GM12801 (cell line): ENCODE measurements around the gene TEX14.

Experiments
- TF ChIP-seq, protein P1 (sequence below): IDR thresholded peaks from one replicate; pipeline ENCODE4 v1.5.1; 2011; ENCODE audit warnings: control low read depth; ENCODE audit not compliant: insufficient read length; ENCODE audit errors: extremely low read depth

The TEX14 gene

DNA sequence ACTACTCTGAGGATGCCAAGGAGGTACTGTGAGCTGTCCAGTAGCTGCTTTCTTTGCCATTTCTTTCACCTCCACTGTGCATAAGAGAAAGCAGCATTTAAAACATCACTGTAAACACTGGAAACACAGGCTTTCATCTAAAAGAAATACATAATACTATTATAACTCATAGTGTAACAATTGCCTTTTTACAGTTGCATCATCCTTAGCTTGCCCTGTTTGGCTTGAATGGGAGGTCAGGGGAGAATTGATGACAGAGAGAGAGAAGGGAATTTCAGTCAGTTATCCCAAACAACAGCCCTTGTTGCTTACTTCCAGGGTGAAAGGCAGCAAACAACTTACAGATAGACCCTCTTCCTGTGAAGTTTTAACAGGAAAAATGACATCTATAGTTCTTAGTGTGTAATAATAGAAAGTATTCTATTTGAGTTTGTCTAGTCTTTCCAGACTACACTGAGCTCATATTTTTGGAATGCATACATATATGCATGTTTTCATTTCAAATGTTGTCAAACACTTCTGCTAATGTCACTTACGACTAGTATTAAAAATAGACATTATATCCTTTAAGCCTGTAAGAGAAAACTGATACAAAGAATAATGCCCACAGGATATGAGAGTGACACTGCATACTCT lies 105.7 kb downstream of the TEX14 start:
- TF ChIP-seq, protein P1, sequence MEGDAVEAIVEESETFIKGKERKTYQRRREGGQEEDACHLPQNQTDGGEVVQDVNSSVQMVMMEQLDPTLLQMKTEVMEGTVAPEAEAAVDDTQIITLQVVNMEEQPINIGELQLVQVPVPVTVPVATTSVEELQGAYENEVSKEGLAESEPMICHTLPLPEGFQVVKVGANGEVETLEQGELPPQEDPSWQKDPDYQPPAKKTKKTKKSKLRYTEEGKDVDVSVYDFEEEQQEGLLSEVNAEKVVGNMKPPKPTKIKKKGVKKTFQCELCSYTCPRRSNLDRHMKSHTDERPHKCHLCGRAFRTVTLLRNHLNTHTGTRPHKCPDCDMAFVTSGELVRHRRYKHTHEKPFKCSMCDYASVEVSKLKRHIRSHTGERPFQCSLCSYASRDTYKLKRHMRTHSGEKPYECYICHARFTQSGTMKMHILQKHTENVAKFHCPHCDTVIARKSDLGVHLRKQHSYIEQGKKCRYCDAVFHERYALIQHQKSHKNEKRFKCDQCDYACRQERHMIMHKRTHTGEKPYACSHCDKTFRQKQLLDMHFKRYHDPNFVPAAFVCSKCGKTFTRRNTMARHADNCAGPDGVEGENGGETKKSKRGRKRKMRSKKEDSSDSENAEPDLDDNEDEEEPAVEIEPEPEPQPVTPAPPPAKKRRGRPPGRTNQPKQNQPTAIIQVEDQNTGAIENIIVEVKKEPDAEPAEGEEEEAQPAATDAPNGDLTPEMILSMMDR = no peak

DNA sequence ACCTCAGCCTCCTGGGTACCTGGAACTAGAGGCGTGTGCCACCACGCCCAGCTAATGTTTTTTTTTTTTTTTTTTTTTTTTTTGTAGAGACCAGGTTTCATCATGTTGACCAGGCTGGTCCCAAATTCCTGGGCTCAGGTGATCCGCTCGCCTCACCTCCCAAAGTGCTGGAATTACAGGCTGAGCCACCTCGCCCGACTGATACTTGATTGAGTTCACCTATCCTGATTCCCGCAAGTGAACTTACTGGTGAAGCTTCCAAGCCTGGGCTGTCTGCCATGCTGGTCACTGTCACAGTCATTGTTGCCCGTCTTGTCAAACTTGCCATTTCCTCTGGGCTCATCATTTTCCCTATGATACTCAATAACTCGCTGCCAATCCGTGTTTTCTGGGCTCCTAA lies 106.3 kb downstream of the TEX14 start:
- TF ChIP-seq, protein P1 = no peak

DNA sequence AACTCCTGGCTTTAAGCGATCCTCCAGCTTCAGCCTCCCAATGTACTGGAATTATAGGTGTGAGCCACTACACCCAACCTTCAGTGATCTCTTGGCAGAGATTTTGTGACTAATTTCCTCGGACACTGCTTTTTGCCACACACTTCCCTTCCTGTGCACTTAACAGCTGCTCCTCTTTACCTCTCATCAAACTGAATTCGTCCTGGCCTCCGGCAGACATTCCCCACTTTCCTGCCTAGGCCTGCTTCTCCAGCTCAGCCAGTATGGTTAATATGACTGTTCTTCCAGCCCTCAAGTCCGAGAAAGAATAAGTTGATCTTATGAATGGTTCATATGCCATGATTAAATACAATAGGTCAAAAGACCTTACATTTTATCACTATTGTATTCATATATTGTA lies 108.4 kb downstream of the TEX14 start:
- TF ChIP-seq, protein P1 = no peak

DNA sequence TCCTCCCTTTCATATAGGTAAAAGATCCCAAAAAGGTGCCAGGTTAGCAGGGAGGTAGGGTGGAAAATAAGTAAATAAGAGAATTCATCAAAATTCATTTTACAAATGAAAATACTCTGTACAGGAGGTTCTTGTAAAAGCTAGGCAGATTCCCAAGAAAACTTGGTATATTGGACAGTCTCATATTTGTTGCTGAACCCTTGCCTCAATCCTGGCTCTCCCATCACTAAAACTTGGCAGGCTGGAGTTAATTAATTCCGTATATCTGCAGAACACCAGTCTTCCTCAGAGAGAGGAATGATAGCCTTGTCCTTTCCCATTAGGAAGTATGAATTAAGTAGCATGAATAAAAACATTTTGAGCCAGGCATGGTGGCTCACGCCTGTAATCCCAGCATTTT lies 111.2 kb downstream of the TEX14 start:
- TF ChIP-seq, protein P1 = no peak

DNA sequence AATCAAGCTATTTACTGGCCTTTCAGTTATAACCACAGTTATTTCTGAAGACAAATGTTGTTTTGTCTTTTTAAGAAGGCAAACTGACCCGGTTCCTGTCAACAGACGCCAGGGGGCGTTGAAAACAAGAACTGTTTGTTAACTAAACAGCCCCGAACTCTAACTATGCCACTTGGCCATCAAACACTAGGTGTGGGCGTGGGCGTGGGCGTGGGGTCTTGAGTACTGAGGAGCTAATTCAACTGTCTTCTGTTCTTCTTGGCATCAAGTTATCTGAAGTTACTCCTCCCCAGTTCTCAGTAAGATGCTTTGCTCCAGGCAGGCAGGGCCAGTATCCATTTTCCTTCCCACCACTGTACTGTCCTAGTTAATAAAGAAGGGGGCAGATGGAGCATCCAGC lies 114.1 kb downstream of the TEX14 start:
- TF ChIP-seq, protein P1 = peak; percentile 52

DNA sequence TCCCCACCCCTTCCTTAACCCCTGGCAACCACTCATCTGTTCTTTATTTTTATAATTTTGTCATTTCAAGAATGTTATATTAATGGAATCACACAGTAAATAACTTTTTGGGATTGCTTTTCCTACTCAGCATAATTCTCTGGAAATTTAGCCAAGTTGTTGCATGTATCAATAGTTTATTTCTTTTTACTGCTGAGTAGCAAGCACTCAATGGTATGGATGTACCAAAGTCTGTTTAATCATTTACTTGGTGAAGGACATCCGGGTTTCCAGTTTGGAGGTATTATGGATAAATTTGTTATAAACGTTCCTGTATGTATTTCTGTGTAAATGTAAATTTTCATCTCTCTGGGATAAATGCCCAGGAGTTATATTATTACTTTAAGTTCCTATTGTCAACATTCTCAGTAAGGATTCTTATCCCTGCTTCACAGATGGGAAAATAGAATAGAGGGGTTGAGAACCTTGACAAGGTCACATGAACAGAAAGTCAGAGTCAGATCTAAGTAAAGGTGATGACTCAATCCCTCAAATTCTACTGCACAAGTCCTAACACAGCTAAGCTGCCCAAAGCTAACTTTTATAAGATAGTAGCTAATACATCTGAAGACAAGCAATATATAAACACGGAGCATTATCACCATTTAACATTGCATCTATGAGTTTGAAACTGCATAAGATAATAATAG lies 115.0 kb downstream of the TEX14 start:
- TF ChIP-seq, protein P1 = no peak

DNA sequence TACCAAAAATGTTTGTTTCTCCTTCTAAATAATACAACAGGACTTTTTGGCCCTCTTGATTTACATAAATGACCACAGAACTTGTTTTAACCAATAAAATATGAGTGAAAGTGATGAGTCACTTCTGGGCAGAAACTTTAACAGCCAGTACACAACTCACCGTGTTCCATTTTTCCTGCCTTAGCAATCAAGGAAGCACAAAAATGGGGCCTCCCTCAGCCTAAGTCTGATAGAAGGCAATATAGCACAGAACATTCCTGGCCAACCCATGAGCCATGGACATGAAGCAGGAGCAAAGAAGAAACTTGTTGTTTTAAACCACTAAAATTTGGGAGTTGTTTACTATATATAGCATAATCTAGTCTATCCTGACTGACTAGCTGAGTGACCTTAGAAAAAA lies 116.3 kb downstream of the TEX14 start:
- TF ChIP-seq, protein P1 = no peak
